Peyer's patch (tissue), 4 donors: Measurements from ENCODE around the gene RAB17. TPM values are rescaled to one million over a fixed set of nuclear protein-coding genes. Genes with fewer than 3 reads are reported as not detected.

ENCODE experiments used
- DNase-seq, 3 donors: peaks; one replicate each; pipeline ENCODE4 v3.0.0-alpha.2; 2017 to 2019
- H3K27ac ChIP-seq, 4 donors: fragments of 200-600 bp; sonication (generic); one replicate each; pipeline ENCODE4 v1.5.1; 2016 to 2019
- H3K27me3 ChIP-seq, 2 donors: fragments of 200-600 bp; sonication (generic); one replicate each; pipeline ENCODE4 v1.5.1; 2019
- H3K36me3 ChIP-seq, 3 donors: fragments of 200-600 bp; sonication (generic); one replicate each; pipeline ENCODE4 v1.5.1; 2016 to 2019
- H3K4me1 ChIP-seq, 4 donors: fragments of 200-600 bp; sonication (generic); one replicate each; pipeline ENCODE4 v1.5.1; 2016 to 2019
- H3K4me3 ChIP-seq, 4 donors: fragments of 200-600 bp; sonication (generic); 1 replicate in 3 of 4; 2 replicates in 1 of 4; pipeline ENCODE4 v1.5.1; 2016 to 2019; ENCODE audit warnings: mild to moderate bottlenecking in 1 of 4
- H3K9me3 ChIP-seq, 4 donors: fragments of 200-600 bp; sonication (generic); one replicate each; pipeline ENCODE4 v1.5.1; 2016 to 2019; ENCODE audit warnings: mild to moderate bottlenecking in 1 of 4
- POLR2A ChIP-seq, 2 donors: fragments of 450-650 bp; IDR thresholded peaks; one replicate each; pipeline ENCODE4 v1.5.1; 2017; ENCODE audit warnings: antibody characterized with exemption in 2 of 2, mild to moderate bottlenecking in 2 of 2, moderate library complexity in 2 of 2
- total RNA-seq, 4 donors: library from RNA; depleted of rRNA; stranded (reverse); fragments of >200 nt; gene quantifications; one replicate each; pipeline ENCODE4 v1.1.0, GENCODE V29; 2016
- TF ChIP-seq, protein P1 (sequence below), 6 experiments: fragments of 450-650 bp in 4 of 6; fragments of 200-600 bp in 2 of 6; sonication (generic) in 1 of 6; IDR thresholded peaks; one replicate each; pipeline ENCODE4 v1.5.1; 2017 to 2019; ENCODE audit warnings: antibody characterized with exemption in 6 of 6, mild to moderate bottlenecking in 3 of 6, moderate library complexity in 1 of 6

Gene RAB17
- total RNA-seq, 4 donors from 2014 or later = 66.0 to 244 (median 219) TPM

DNA sequence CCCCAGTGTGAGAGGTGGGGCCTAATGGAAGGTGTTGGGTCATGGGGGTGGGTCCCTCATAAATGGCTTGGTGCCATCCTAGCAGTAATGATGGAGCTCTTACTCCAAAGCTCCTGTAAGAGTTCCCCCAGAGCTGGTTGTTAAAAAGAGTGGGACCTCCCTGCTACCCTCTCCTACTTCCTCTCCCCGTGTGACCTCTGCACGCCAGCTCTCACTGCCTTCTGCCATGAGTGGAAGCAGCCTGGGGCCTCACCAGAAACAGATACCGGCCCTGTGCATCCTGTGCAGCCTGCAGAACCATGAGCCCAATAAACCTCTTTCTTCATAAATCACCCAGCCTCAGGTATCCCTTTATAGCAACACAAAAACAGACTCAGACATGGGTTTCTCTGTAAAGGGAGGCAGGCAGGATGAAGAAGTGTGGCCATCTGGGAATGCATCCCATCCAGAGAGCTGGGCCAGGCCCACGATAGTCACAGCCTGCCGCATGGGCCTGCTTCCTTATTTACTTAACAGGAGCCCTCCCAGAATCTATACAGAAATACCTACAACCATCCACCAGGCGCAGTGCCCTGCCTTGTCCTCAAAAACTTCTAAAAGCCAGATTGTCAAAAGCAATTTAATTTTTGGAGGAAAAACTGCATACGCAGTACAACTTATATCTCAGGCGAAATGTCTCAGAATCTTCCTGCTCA, 16.7 kb downstream of the RAB17 start:
- no peaks in the 10 kb centered on the region for H3K27me3 ChIP-seq
- no peak overlapping the region for H3K27ac ChIP-seq
- H3K4me1 ChIP-seq = peaks cover 0 to 9% (median 2%) of the 10 kb centered on the region in 4 donors
- DNase-seq = peak in 1 of 3 donors; percentile 30
- H3K9me3 ChIP-seq = no peaks in the 10 kb centered on the region
- no peak for TF ChIP-seq POLR2A (IDR thresholded peaks at IDR 0.05)
- TF ChIP-seq, protein P1, sequence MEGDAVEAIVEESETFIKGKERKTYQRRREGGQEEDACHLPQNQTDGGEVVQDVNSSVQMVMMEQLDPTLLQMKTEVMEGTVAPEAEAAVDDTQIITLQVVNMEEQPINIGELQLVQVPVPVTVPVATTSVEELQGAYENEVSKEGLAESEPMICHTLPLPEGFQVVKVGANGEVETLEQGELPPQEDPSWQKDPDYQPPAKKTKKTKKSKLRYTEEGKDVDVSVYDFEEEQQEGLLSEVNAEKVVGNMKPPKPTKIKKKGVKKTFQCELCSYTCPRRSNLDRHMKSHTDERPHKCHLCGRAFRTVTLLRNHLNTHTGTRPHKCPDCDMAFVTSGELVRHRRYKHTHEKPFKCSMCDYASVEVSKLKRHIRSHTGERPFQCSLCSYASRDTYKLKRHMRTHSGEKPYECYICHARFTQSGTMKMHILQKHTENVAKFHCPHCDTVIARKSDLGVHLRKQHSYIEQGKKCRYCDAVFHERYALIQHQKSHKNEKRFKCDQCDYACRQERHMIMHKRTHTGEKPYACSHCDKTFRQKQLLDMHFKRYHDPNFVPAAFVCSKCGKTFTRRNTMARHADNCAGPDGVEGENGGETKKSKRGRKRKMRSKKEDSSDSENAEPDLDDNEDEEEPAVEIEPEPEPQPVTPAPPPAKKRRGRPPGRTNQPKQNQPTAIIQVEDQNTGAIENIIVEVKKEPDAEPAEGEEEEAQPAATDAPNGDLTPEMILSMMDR (IDR thresholded peaks at IDR 0.05) = no peak
- H3K4me3 ChIP-seq = no peak overlapping the region
- H3K36me3 ChIP-seq = peaks cover 0 to 12% (median 0%) of the 10 kb centered on the region in 3 donors

DNA sequence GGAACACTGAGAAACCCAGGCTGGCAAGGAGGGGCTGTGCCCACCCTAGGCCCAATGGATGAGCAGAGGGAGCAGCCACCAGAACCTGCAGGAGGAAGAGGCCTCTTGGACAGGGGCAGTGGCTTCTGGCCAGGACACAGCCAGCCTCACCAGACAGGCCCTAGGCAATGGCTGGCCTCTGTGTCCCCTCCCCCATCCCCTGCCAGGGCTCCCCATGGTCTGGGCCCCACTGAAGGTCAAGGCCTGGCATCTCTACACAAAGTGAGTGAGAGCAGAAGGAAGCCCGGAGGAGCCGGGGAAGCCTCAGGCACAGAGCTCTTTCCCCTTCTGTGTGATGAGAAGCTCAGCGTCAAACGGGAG, 17.8 kb downstream of the RAB17 start:
- Histone ChIP-seq H3K27ac (no peak overlapping the region), H3K4me1 (peaks cover 0 to 9% (median 2%) of the 10 kb centered on the region in 4 donors), H3K36me3 (peaks cover 0 to 11% (median 0%) of the 10 kb centered on the region in 3 donors), H3K4me3 (no peak overlapping the region), H3K27me3 (no peaks in the 10 kb centered on the region), H3K9me3 (no peaks in the 10 kb centered on the region)
- peak in 1 of 3 donors; percentile 33 for DNase-seq
- TF ChIP-seq, protein P1 (IDR thresholded peaks at IDR 0.05) = no peak
- TF ChIP-seq POLR2A (IDR thresholded peaks at IDR 0.05) = no peak

DNA sequence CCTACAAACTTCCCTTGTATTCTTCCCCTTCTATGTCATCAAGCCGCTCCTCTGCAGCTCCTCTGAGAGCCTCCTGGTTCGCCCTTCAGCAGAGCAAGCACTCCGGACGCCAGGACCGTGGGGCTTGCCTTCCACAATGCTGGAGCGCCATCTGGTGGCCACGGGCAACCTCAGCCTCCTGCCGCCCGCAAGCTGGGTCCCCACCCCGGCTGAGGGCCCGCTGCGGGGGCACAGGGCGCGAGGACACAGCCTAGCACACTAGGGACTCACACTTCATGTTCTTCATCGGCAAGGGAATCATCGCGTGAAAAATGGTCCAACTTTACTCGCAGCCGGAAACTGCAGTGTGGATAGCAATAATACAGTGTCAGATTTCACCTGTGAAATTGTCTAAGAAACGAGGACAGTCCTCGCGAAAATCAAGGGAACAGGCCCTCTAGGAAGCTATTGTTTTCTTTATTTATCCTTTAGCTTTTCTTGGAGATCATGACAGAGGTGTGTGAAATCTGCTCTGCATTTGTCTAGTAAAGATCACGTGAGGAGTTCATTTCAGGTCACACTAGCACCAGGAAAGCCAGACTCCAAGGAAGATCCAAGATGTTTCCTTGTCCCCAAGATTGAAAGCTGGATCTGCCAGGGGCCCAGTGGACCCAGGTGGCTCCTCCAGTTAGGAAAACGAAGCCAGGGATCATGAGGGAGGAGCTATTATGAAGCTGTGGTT, 18.4 kb downstream of the RAB17 start:
- H3K27ac ChIP-seq = no peak overlapping the region
- no peaks in the 10 kb centered on the region for H3K9me3 ChIP-seq
- no peaks in the 10 kb centered on the region for H3K27me3 ChIP-seq
- DNase-seq = peak; percentile 78 to 94 (median 94)
- TF ChIP-seq POLR2A (IDR thresholded peaks at IDR 0.05) = no peak
- TF ChIP-seq, protein P1 (IDR thresholded peaks at IDR 0.05) = peak; percentile 70 to 99 (median 98)
- peaks cover 0 to 7% (median 0%) of the 10 kb centered on the region in 3 donors for H3K36me3 ChIP-seq
- H3K4me3 ChIP-seq = no peak overlapping the region
- H3K4me1 ChIP-seq = peaks cover 0 to 9% (median 2%) of the 10 kb centered on the region in 4 donors

DNA sequence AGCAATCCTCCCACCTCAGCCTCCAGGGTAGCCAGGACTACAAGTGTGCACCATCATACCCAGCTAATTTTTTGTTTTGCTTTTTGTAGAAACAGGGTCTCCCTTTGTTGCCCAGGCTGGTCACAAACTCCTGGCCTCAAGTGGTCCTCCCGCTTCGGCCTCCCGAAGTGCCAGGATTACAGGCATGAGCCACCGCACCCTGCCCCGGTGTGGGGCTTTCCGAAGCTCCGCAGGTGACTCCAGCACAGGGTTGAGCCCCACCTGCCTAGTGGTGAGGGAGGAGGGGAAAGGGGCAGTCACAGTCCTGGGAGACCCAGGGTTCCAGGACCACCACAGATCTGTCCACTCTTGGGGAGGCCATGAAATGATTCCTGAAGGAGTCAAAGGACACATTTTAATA, 19.0 kb downstream of the RAB17 start:
- Histone ChIP-seq H3K4me3 (no peak overlapping the region), H3K36me3 (peaks cover 0 to 7% (median 0%) of the 10 kb centered on the region in 3 donors), H3K27ac (no peak overlapping the region), H3K9me3 (no peaks in the 10 kb centered on the region), H3K27me3 (no peaks in the 10 kb centered on the region), H3K4me1 (peaks cover 0 to 9% (median 2%) of the 10 kb centered on the region in 4 donors)
- TF ChIP-seq POLR2A (IDR thresholded peaks at IDR 0.05) = no peak
- TF ChIP-seq, protein P1 (IDR thresholded peaks at IDR 0.05) = no peak
- DNase-seq = peak in 1 of 3 donors; percentile 26

DNA sequence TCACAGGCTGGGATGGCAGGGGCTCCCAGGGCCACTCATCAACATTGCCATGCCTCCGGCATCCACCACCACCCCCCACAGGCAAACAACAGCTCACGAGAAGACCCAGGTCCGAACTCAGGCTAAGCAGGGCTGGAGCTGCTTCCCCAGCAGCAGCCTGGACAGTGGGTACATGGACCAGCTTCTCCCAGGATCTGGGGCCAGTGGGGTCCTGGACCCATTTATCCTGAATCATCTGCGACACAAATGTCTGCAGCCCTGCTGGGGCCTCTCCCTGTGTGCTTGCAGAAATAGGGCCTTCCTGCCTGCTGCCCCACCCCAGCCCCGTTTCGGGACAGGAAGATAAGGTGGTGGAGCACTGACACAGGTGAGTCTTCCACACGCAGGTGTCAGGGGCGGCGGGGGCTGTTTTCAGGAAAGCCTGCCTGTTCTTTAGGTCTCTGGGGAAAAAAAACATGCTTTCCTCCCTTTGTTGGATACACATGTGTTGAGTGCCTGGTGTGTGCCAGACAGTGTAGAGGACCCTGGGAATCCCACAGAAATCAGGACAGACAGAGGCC, 19.7 kb downstream of the RAB17 start:
- Histone ChIP-seq H3K27me3 (no peaks in the 10 kb centered on the region), H3K9me3 (no peaks in the 10 kb centered on the region), H3K27ac (no peak overlapping the region), H3K36me3 (peaks cover 0 to under 1% (median 0%) of the 10 kb centered on the region in 3 donors), H3K4me3 (no peak overlapping the region), H3K4me1 (peaks cover 0 to 9% (median 2%) of the 10 kb centered on the region in 4 donors)
- DNase-seq = peak in 1 of 3 donors; percentile 27
- no peak for TF ChIP-seq POLR2A (IDR thresholded peaks at IDR 0.05)
- TF ChIP-seq, protein P1 (IDR thresholded peaks at IDR 0.05) = no peak
